ENCODE results near the gene ISLR. TPM values are rescaled to one million over a fixed set of nuclear protein-coding genes. Genes with fewer than 3 reads are reported as not detected.

ISLR gene
- polyA plus RNA-seq (2012; ENCODE audit: low read depth, missing spikeins): 0.99 TPM

- TF ChIP-seq PAX5 (IDR thresholded peaks at IDR 0.05; ENCODE audit: insufficient read depth, low read length, severe bottlenecking) (no peak), POLR2AphosphoS5 (IDR thresholded peaks at IDR 0.05; ENCODE audit: low read depth, low read length) (no peak), TAF1 (IDR thresholded peaks at IDR 0.05; ENCODE audit: low read depth, low read length) (no peak), POU2F2 (IDR thresholded peaks at IDR 0.05; ENCODE audit: low read depth, low read length) (no peak), SPI1 (IDR thresholded peaks at IDR 0.05; ENCODE audit: low read depth, low read length) (no peak), POLR2A (IDR thresholded peaks at IDR 0.05; ENCODE audit: low read depth, low read length) (no peak)
- FAIRE-seq (no peak), DNase-seq (ENCODE audit: insufficient read length, low spot score) (no peak)
Observed at GRCh38 chr15:74173380-74174218, at the start of gene ISLR. ISLR (plus strand) TSS chr15:74173710; CDS start chr15:74174859, 1,149 bp downstream.

- TF ChIP-seq SPI1 (IDR thresholded peaks at IDR 0.05; ENCODE audit: low read depth, low read length): no peak
- no peak for TF ChIP-seq POLR2A (IDR thresholded peaks at IDR 0.05; ENCODE audit: low read depth, low read length)
- no peak for TF ChIP-seq TAF1 (IDR thresholded peaks at IDR 0.05; ENCODE audit: low read depth, low read length)
- no peak for TF ChIP-seq PAX5 (IDR thresholded peaks at IDR 0.05; ENCODE audit: insufficient read depth, low read length, severe bottlenecking)
- no peak for TF ChIP-seq POU2F2 (IDR thresholded peaks at IDR 0.05; ENCODE audit: low read depth, low read length)
- no peak for TF ChIP-seq POLR2AphosphoS5 (IDR thresholded peaks at IDR 0.05; ENCODE audit: low read depth, low read length)
- DNase-seq (ENCODE audit: insufficient read length, low spot score) (no peak), FAIRE-seq (no peak)
Observed at GRCh38 chr15:74124196-74124595, 49.3 kb upstream of the ISLR start.

GRCh38 chr15:74124759-74125158, 48.8 kb upstream of the ISLR start:
- DNase-seq (ENCODE audit: insufficient read length, low spot score) (no peak), FAIRE-seq (no peak)
- TF ChIP-seq TAF1 (IDR thresholded peaks at IDR 0.05; ENCODE audit: low read depth, low read length): no peak

- no peak for TF ChIP-seq SPI1 (IDR thresholded peaks at IDR 0.05; ENCODE audit: low read depth, low read length)
- TF ChIP-seq POU2F2 (IDR thresholded peaks at IDR 0.05; ENCODE audit: low read depth, low read length): no peak
- TF ChIP-seq TAF1 (IDR thresholded peaks at IDR 0.05; ENCODE audit: low read depth, low read length): no peak
- no peak for TF ChIP-seq POLR2A (IDR thresholded peaks at IDR 0.05; ENCODE audit: low read depth, low read length)
- TF ChIP-seq PAX5 (IDR thresholded peaks at IDR 0.05; ENCODE audit: insufficient read depth, low read length, severe bottlenecking): no peak
- TF ChIP-seq POLR2AphosphoS5 (IDR thresholded peaks at IDR 0.05; ENCODE audit: low read depth, low read length): no peak
- peak; percentile 78 for DNase-seq (ENCODE audit: insufficient read length, low spot score)
- peak; percentile 96 for FAIRE-seq
Observed at GRCh38 chr15:74127255-74127953, 46.1 kb upstream of the ISLR start.

GRCh38 chr15:74127954-74128784, 45.3 kb upstream of the ISLR start:
- DNase-seq (ENCODE audit: insufficient read length, low spot score) (no peak), FAIRE-seq (no peak)
- TF ChIP-seq PAX5 (IDR thresholded peaks at IDR 0.05; ENCODE audit: insufficient read depth, low read length, severe bottlenecking) (no peak), TAF1 (IDR thresholded peaks at IDR 0.05; ENCODE audit: low read depth, low read length) (no peak), POLR2A (IDR thresholded peaks at IDR 0.05; ENCODE audit: low read depth, low read length) (no peak), POLR2AphosphoS5 (IDR thresholded peaks at IDR 0.05; ENCODE audit: low read depth, low read length) (no peak), SPI1 (IDR thresholded peaks at IDR 0.05; ENCODE audit: low read depth, low read length) (no peak), POU2F2 (IDR thresholded peaks at IDR 0.05; ENCODE audit: low read depth, low read length) (no peak)

- FAIRE-seq: no peak
- DNase-seq (ENCODE audit: insufficient read length, low spot score): no peak
- TF ChIP-seq POU2F2 (IDR thresholded peaks at IDR 0.05; ENCODE audit: low read depth, low read length) (no peak), SPI1 (IDR thresholded peaks at IDR 0.05; ENCODE audit: low read depth, low read length) (no peak), POLR2AphosphoS5 (IDR thresholded peaks at IDR 0.05; ENCODE audit: low read depth, low read length) (no peak), PAX5 (IDR thresholded peaks at IDR 0.05; ENCODE audit: insufficient read depth, low read length, severe bottlenecking) (no peak), POLR2A (IDR thresholded peaks at IDR 0.05; ENCODE audit: low read depth, low read length) (no peak)
Observed at GRCh38 chr15:74128785-74129585, 44.5 kb upstream of the ISLR start.

- FAIRE-seq: no peak
- TF ChIP-seq SPI1 (IDR thresholded peaks at IDR 0.05; ENCODE audit: low read depth, low read length): no peak
- TF ChIP-seq POLR2AphosphoS5 (IDR thresholded peaks at IDR 0.05; ENCODE audit: low read depth, low read length): no peak
- TF ChIP-seq TAF1 (IDR thresholded peaks at IDR 0.05; ENCODE audit: low read depth, low read length): no peak
- TF ChIP-seq POU2F2 (IDR thresholded peaks at IDR 0.05; ENCODE audit: low read depth, low read length): no peak
- no peak for TF ChIP-seq POLR2A (IDR thresholded peaks at IDR 0.05; ENCODE audit: low read depth, low read length)
- TF ChIP-seq PAX5 (IDR thresholded peaks at IDR 0.05; ENCODE audit: insufficient read depth, low read length, severe bottlenecking): no peak
- no peak for DNase-seq (ENCODE audit: insufficient read length, low spot score)
Observed at GRCh38 chr15:74129586-74130154, 43.8 kb upstream of the ISLR start.

- TF ChIP-seq POLR2AphosphoS5 (IDR thresholded peaks at IDR 0.05; ENCODE audit: low read depth, low read length): no peak
- DNase-seq (ENCODE audit: insufficient read length, low spot score) (no peak), FAIRE-seq (no peak)
Observed at GRCh38 chr15:74130155-74130848, 43.2 kb upstream of the ISLR start, which contains the start of gene ISLR2. ISLR2 (plus strand) TSS chr15:74130586; CDS start chr15:74132755, 2,169 bp downstream.
